Esophagus muscularis mucosa (tissue), 4 donors: ENCODE data around the gene MRPL33. TPM values are rescaled to one million over a fixed set of nuclear protein-coding genes. Genes with fewer than 3 reads are reported as not detected.

Source experiments
- DNase-seq: peaks from one replicate; pipeline ENCODE4 v3.0.0-alpha.2; 2017; ENCODE audit errors: extremely low spot score
- H3K27ac ChIP-seq, 4 donors: fragments of 200-600 bp; sonication (generic); replicated peaks in 1 of 4; 1 replicate in 3 of 4; 2 replicates in 1 of 4; pipeline ENCODE4 v1.5.1; 2016 to 2019; ENCODE audit warnings: mild to moderate bottlenecking in 1 of 4
- H3K27me3 ChIP-seq, 4 donors: fragments of 200-600 bp; sonication (generic); one replicate each; pipeline versions ENCODE4 v1.5.1 to v1.6.0; 2016 to 2019
- H3K36me3 ChIP-seq, 4 donors: fragments of 200-600 bp; sonication (generic); one replicate each; pipeline ENCODE4 v1.5.1; 2016 to 2019
- H3K4me1 ChIP-seq, 4 donors: fragments of 200-600 bp; sonication (generic); one replicate each; pipeline ENCODE4 v1.5.1; 2016 to 2019
- H3K4me3 ChIP-seq, 4 donors: fragments of 200-600 bp; sonication (generic); 1 replicate in 2 of 4; 2 replicates in 2 of 4; pipeline ENCODE4 v1.5.1; 2016 to 2019; ENCODE audit warnings: mild to moderate bottlenecking in 4 of 4, moderate library complexity in 1 of 4
- H3K9me3 ChIP-seq, 4 donors: fragments of 200-600 bp; sonication (generic); 1 replicate in 3 of 4; 2 replicates in 1 of 4; pipeline ENCODE4 v1.5.1; 2016 to 2019
- EP300 ChIP-seq: sonication (generic); formaldehyde crosslinking; IDR thresholded peaks from one replicate; pipeline ENCODE4 v1.6.1; 2017; ENCODE audit warnings: antibody characterized with exemption
- POLR2A ChIP-seq: fragments of 450-650 bp; IDR thresholded peaks from one replicate; pipeline ENCODE4 v1.6.1; 2017; ENCODE audit warnings: antibody characterized with exemption, moderate library complexity, mild to moderate bottlenecking, low read depth
- POLR2AphosphoS5 ChIP-seq, 2 donors: sonication (generic); formaldehyde crosslinking; IDR thresholded peaks; one replicate each; pipeline ENCODE4 v1.6.1; 2017; ENCODE audit warnings: antibody characterized with exemption in 2 of 2
- WGBS: methylation state at CpG from one replicate; pipeline ENCODE4 v1.1.5; 2018; 5-methylcytosine and 5-hydroxymethylcytosine counted together
- intact Hi-C: fragments of 100-400 bp; cut with DNase I; formaldehyde crosslinking; loops from one replicate; pipeline ENCODE4 v1.15.1; 2023
- total RNA-seq, 4 donors: library from RNA; depleted of rRNA; stranded (reverse); fragments of >200 nt; gene quantifications; one replicate each; pipeline versions ENCODE4 v1.1.0 to v1.2.1, GENCODE V29; 2016
- TF ChIP-seq, protein P1 (sequence below), 3 experiments: fragments of 200-600 bp in 2 of 3; fragments of 450-650 bp in 1 of 3; sonication (generic) in 2 of 3; IDR thresholded peaks; one replicate each; pipeline ENCODE4 v1.5.1; 2017 to 2019; ENCODE audit warnings: antibody characterized with exemption in 3 of 3, mild to moderate bottlenecking in 2 of 3, moderate library complexity in 1 of 3

MRPL33 gene
- total RNA-seq, 4 donors from 2014 or later = 283 to 500 (median 345) TPM

DNA sequence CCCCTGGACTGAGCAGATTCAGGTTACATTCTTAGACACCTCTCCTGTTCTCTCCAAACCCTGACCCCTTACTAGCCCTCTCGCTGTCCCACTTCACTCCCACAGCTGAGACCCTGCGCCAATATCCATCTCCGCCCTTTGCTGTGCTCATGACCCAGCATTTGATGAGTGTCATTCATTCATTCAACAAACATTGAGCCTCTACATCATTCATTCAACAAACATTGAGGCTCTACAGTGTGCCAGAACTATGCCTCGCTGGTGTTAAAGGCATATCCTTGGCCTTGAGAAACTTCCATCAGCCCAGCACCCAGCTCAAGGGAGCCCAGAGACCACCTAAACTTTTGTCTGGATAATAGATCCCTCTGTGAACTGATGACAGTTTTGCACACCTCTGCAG lies 41.9 kb upstream of the MRPL33 start:
- Histone ChIP-seq H3K9me3 (no peaks in the 10 kb centered on the region), H3K36me3 (no peaks in the 10 kb centered on the region), H3K27ac (peak overlapping the region in 1 of 4 donors; percentile 55), H3K27me3 (no peaks in the 10 kb centered on the region), H3K4me3 (no peak overlapping the region), H3K4me1 (peaks cover 13 to 43% (median 28%) of the 10 kb centered on the region in 4 donors)
- no peak for TF ChIP-seq EP300
- TF ChIP-seq POLR2AphosphoS5 (IDR thresholded peaks at IDR 0.05) = no peak
- no peak for TF ChIP-seq POLR2A
- TF ChIP-seq, protein P1, sequence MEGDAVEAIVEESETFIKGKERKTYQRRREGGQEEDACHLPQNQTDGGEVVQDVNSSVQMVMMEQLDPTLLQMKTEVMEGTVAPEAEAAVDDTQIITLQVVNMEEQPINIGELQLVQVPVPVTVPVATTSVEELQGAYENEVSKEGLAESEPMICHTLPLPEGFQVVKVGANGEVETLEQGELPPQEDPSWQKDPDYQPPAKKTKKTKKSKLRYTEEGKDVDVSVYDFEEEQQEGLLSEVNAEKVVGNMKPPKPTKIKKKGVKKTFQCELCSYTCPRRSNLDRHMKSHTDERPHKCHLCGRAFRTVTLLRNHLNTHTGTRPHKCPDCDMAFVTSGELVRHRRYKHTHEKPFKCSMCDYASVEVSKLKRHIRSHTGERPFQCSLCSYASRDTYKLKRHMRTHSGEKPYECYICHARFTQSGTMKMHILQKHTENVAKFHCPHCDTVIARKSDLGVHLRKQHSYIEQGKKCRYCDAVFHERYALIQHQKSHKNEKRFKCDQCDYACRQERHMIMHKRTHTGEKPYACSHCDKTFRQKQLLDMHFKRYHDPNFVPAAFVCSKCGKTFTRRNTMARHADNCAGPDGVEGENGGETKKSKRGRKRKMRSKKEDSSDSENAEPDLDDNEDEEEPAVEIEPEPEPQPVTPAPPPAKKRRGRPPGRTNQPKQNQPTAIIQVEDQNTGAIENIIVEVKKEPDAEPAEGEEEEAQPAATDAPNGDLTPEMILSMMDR (IDR thresholded peaks at IDR 0.05) = no peak
- WGBS = 90% methylated on average over 4 of the region's 4 CpGs
- no peak for DNase-seq
- intact Hi-C loops = no loop called here

DNA sequence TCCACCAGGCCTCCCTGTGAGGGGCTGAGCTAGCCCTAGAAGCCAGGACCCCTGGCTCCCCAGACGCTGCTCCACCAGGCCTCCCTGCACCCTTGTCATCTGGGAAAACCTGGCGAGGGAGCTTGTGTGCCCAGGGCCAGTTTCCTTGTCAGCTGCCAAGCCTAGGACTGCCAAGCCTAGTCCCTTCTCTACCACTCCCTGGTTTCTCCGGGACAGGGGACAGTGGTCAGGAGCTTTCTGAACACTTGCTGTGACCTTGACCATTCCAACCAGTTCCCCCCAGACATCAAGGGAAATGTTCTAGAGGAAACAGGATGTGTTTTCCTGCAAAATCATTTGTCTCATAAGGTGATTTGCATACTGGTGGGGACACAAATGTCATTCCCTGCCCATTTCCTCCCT lies 41.3 kb upstream of the MRPL33 start:
- intact Hi-C loops = no loop called here
- TF ChIP-seq POLR2A (no peak), EP300 (no peak), POLR2AphosphoS5 (IDR thresholded peaks at IDR 0.05) (no peak)
- TF ChIP-seq, protein P1 (IDR thresholded peaks at IDR 0.05) = no peak
- Histone ChIP-seq H3K9me3 (no peaks in the 10 kb centered on the region), H3K27me3 (no peaks in the 10 kb centered on the region), H3K4me3 (no peak overlapping the region), H3K36me3 (no peaks in the 10 kb centered on the region), H3K4me1 (peaks cover 13 to 43% (median 27%) of the 10 kb centered on the region in 4 donors), H3K27ac (peak overlapping the region in 3 of 4 donors; percentile 25 to 55 (median 28))
- DNase-seq = no peak
- WGBS = 100% methylated on average over 1 of the region's 3 CpGs

DNA sequence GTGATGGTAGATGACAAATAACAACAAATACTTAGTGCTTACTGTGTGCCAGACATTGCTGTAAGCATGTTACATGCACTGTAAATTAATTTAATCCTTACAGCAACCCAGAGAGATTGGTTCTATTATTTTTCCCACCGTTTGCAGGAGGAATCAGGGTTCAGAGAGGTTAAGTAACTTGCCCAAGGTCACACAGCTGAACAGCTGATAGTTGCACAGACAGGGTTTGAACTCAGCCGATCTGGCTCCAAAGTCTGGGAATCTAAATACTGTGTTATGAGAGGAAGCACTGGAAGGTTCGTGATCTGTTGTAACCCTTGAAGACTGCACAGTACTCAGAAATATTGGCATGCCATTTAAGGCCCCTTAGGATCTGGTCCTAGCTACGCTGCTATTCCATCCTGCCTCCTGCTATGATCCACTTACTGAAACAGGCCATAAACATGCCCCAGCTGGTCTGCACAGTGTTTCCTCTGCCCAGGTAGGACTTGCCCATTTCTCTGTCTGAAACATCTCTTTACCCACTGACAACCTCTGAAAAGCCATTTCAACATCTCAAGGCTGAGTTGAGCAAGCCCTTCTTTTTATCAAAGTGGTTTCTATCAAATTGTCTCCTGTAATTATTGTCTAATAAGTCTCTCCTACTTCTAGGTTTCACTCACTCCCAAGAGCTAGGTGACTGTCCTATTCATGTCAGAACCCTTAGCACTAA lies 40.4 kb upstream of the MRPL33 start:
- no peak overlapping the region for H3K4me3 ChIP-seq
- no peaks in the 10 kb centered on the region for H3K9me3 ChIP-seq
- no peak for TF ChIP-seq POLR2AphosphoS5 (IDR thresholded peaks at IDR 0.05)
- no peak for TF ChIP-seq EP300
- TF ChIP-seq, protein P1 (IDR thresholded peaks at IDR 0.05) = no peak
- TF ChIP-seq POLR2A = no peak
- H3K4me1 ChIP-seq = peaks cover 16 to 47% (median 31%) of the 10 kb centered on the region in 4 donors
- H3K36me3 ChIP-seq = no peaks in the 10 kb centered on the region
- no peaks in the 10 kb centered on the region for H3K27me3 ChIP-seq
- intact Hi-C loops = no loop called here
- WGBS = 68% methylated on average over 4 of the region's 4 CpGs
- H3K27ac ChIP-seq = peak overlapping the region in 2 of 4 donors; percentile 28 to 55
- no peak for DNase-seq

DNA sequence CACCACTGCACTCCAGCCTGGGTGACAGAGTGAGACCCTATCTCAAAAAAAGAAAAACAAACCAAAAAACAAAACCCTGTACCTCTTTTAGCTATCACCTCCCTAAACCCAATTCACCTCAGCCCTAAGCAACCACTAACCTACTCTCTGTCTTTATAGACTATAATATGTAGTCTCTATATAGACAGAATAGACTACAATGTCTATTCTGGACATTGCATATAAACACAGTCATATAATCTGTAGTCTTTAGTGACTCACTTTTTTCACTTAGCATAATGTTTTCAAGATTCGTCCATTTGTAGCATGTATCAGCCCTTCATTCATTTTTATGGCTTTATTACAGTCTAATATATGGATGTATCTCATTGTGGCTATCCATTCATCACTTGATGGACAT lies 37.2 kb upstream of the MRPL33 start:
- no peak for TF ChIP-seq EP300
- TF ChIP-seq POLR2A = no peak
- TF ChIP-seq POLR2AphosphoS5 (IDR thresholded peaks at IDR 0.05) = no peak
- no peak for DNase-seq
- Histone ChIP-seq H3K4me1 (peaks cover 27 to 57% (median 39%) of the 10 kb centered on the region in 4 donors), H3K27me3 (no peaks in the 10 kb centered on the region), H3K36me3 (no peaks in the 10 kb centered on the region), H3K27ac (peak overlapping the region in 3 of 4 donors; percentile 82 to 85 (median 83)), H3K9me3 (no peaks in the 10 kb centered on the region), H3K4me3 (no peak overlapping the region)
- intact Hi-C loops = no loop called here
- WGBS = 100% methylated on average over 1 of the region's 1 CpG

DNA sequence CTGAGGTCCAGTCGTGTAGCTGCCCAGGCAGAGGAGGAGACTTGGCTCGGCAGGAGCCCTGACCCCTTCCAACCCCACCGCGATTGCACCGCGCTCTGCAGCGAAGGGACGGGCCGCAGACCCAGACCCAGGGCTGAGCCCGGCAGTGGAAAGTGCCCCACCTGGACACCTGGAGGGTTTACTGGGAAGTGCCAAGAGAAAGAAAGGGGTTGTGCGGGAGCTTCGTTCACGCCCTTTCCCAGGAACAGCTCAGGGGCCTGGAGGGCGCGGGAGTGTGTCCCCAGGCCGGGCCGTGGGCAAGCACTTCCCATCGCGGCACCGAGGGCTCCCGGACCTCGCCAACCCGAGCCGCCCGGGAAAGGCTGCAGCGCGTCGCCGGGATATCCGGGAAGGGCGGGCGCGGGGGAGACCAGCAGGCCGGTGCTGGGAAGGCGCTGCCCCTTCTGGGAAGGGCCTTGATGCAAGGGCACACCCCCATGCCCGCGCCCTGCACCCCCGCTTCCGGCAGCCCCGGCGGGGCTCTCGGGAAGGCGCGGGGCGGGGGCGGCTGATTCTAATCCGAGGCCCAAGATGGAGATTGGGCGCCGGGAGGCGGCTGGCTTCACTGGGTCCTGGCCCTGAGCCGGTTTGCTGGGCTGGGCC lies 36.1 kb upstream of the MRPL33 start:
- Histone ChIP-seq H3K36me3 (no peaks in the 10 kb centered on the region), H3K27ac (peak overlapping the region; percentile 82 to 85 (median 84)), H3K4me3 (peak overlapping the region; percentile 52 to 62 (median 61)), H3K27me3 (no peaks in the 10 kb centered on the region), H3K4me1 (peaks cover 27 to 46% (median 34%) of the 10 kb centered on the region in 4 donors), H3K9me3 (no peaks in the 10 kb centered on the region)
- DNase-seq = peak; percentile 94
- TF ChIP-seq POLR2A = peak; percentile 73
- peak; percentile 87 to 90 for TF ChIP-seq POLR2AphosphoS5 (IDR thresholded peaks at IDR 0.05)
- TF ChIP-seq, protein P1 (IDR thresholded peaks at IDR 0.05) = no peak
- TF ChIP-seq EP300 = peak; percentile 99
- WGBS = 0% methylated on average over 4 of the region's 51 CpGs
- intact Hi-C loops = no loop called here
